Measurements from ENCODE around the gene PSMD9.
"Not testable (repeated sequence)": the region's sequence is repeated elsewhere in the genome, so short reads cannot be mapped to it uniquely, and the experiment has no call there.

PSMD9 gene

DNA sequence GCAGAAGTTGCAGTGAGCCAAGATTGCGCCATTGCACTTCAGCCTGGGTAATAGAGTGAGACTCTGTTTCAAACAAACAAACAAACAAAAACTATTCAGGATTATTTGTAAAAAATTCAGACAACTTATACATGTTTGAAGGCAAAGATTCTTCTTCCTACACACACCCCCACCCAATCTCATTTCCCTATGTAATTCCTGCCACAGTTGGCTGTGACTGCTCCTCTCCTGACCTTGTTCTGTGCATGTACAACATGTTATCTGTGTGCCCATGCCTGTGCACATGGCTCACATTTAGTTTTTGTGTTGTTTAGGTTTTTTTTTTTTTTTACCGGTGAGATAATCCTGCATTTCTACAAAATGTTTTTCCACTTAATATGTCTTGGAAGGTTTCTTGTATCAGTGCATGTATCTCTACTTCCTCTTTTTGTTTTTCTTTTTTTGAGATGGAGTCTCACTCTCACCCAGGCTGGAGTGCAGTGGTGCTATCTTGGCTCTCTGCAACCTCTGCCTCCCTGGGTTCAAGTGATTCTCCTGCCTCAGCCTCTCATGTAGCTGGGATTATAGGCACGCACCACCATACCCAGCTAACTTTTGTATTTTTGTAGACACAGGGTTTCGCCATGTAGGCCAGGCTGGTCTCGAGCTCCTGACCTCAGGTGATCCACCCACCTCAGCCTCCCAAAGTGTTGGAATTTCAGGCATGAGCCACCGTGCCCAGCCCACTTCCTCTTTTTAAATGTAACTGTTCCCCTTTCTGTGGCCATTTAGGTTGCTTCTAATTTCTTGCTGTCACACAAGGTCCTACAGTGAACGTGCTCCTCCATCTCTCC lies 38.5 kb downstream of the PSMD9 start:
- no peak for DNase-seq

DNA sequence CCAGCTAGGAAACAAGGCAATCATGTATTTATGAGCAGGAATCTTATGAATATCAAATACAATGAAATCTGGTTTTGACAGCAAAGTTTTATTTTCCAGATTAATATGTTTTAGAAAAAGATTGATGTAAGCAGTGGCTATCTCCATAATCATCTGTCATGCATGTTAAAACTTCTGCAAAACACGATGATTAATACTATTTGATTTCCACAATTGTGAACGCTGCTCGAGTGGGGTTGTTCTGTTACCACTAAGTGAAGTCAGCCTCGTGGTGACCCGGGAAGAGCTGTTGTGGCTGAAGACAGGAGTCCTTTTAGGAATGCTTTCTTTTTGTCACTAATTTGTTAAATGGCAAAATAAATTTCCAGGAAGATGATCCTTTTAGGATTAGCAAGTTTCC lies 39.2 kb downstream of the PSMD9 start:
- DNase-seq, result no peak

DNA sequence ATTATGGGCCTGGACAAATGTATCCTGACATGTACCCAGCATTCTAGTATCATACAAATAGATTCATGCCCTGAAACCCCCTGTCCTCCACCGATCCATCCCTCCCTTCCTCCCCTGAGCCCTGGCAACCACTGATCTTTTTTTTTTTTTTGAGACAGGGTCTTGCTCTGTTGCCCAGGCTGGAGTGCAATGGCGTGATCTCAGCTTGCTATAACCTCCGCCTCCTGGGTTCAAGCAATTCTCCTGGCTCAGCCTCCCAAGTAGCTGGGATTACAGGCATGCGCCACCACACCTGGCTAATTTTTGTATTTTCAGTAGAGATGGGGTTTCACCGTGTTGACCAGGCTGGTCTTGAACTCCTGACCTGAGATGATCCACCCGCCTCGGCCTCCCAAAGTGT lies 41.0 kb downstream of the PSMD9 start:
- not testable (repeated sequence) for DNase-seq

DNA sequence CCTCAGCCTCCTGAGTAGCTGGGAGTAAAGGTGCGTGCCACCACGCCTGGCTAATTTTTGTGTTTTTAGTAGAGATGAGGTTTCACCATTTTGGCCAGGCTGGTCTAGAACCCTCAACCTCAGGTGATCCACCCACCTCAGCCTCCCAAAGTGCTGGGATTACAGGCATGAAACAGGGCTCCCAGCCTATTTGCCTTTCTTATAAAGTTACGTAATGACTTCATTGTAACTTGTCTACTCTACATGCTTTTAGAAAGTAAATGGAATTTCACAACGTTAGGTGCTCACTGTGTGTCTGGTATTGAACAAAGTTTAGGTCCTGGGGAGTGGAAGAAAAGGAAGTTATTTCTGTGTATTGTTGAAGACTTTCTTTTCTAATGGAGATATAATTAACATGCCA lies 42.3 kb downstream of the PSMD9 start:
- no peak for DNase-seq

GRCh38 chr12:121932176-121932536 lies 43.6 kb downstream of the PSMD9 start:
- DNase-seq, result no peak

DNA sequence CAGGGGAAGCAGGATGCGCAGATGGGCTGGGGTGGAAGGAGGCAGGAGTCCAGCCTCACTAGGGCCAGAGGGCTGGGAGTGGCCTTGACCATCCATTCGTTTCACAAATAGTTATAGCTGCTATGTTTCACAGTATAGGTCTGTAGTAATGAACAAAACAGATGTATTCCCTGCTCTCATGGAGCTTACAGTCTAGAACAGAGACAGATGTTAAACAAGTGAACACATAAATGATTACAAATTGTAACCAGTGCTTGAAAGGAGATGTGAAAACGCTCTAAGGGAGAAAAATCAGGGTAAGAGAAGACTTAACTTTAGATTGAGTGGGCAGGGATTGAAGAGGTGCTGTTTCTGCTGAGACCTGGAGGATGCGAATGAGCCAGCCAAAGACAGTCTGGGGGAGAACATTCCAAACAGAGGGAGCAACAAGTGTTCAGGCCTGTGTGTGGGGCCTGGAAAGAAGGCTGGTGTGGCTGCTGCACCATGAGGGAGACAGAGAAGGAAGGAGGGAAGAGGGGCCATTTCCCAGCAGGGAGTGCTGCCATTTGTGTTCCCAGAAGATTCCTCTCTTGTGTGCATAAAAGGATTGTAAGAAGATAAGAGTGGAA lies 44.4 kb downstream of the PSMD9 start:
- no peak for DNase-seq

GRCh38 chr12:121933522-121934308 lies 45.1 kb downstream of the PSMD9 start:
- DNase-seq, result no peak

- DNase-seq, result no peak
These were observed 45.7 kb downstream of the PSMD9 start for GRCh38 chr12:121934309-121934664.

GRCh38 chr12:121937654-121938053 lies 49.1 kb downstream of the PSMD9 start:
- no peak for DNase-seq

DNA sequence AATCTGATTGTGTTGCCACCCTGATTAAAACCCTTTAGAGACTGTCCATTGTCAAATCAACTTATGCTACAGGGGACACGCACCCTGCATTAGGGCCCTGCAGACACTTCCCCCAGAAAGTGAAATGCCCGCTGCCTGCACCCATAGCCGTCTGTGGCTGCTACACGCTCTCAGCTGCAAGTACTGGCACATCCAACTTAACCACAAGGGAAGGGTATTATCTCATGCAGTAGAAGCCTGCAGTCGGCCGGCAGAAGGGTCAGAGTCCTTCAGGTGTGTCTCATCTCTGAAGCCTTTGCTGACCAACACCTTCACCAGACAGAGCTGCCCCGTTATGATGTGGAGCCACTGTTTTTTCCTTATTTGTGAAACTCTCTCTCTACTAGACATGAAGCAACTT lies 50.6 kb downstream of the PSMD9 start:
- DNase-seq, result no peak

- DNase-seq, result no peak
These were observed 51.6 kb downstream of the PSMD9 start for GRCh38 chr12:121939992-121940766.

DNA sequence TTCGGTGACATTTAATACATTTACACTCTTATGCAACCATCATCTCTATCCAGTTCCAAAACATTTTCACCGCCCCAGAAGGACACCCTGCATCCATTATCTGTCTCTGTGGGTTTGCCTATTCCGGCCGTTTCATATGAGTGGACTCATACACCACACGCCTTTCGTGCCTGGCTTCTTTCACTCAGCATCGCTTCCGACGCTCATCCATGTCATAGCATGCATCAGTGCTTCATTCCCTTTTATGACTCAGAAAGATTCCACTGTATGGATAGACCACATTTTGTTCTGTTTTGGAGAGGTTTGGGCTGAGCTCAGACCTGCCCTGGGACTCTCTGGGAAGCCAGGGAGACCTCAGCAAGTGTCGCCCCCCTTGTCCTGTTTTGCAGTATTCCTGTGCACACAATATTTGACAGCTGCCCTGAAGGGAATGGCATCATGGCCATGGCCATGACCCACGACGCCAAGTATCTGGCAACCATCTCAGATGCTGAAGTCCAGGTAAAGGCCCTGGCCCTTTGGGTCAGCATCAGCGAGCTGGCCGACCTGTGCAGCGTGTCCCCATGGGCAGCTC lies 53.6 kb downstream of the PSMD9 start:
- no peak for DNase-seq

DNA sequence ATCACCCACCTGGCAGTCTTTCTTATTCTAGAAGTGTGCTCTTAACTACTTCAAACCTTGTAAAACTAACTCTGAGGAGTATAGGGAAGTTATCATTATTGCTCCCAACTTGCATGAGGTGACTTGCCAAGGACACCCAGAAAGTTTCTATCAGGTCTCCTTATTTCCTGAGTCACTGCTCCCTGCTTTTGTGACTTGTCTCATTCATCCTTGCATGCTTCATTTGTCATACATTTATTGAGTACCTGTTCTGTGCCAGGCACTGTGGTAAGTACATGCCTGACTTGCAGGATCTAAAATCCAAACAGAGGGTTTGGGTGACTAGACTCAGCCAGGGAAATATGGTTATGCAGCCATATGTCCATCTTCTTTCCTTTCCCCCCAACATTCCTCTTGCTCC lies 55.3 kb downstream of the PSMD9 start:
- no peak for DNase-seq

DNA sequence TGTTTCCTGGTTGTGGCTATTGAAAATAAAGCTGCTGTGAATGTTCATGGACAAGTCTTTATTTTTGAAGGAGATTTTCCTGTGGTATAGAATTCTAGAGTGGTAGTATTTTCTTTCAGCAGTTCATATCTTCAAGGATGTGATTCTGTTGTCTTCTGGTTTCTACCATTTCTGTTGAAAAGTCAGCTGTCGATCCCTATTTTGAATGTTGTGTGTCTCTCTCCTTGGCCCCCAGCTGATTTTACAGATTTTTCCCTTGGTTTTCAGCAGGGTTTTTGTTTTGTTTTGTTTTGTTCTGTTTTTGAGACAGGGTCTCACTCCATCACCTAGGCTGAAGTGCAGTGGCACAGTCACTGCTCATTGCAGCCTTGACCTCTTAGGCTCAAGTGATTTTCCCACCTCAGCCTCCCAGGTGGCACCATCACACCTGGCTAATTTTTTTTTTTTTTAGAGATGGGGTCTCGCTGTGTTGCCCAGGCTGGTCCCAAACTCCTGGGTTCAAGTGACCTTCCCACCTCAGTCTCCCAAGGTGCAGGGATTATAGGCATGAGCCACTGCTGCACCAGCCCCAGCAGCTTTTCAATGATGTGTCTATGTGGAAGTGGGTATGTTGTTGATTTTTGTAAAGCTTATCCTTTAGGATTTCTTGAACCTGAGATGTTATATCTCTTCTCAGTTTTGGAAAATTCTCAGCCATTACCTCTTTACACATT lies 57.9 kb downstream of the PSMD9 start:
- DNase-seq, result no peak

DNA sequence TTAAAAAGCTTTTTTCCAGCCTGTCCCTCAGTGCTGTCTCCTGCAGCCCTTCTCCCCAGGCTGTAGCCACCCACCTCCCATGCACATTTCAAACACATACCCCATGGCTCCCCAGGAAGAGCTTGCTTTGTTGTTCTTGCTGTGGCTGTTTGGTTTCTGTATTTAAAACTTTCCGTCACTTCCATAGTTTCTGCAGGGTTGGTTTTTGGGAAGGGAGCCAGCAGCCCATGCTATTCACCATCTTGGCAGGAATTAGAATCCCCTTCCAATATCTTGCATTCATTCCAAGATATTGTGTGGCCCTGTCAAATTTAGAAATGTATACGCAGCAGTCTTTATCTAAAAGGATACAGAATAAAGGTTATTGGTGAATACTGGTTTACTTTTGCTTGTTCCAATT lies 59.4 kb downstream of the PSMD9 start:
- peak in 1 of 2 experiments; percentile 7 for DNase-seq

DNA sequence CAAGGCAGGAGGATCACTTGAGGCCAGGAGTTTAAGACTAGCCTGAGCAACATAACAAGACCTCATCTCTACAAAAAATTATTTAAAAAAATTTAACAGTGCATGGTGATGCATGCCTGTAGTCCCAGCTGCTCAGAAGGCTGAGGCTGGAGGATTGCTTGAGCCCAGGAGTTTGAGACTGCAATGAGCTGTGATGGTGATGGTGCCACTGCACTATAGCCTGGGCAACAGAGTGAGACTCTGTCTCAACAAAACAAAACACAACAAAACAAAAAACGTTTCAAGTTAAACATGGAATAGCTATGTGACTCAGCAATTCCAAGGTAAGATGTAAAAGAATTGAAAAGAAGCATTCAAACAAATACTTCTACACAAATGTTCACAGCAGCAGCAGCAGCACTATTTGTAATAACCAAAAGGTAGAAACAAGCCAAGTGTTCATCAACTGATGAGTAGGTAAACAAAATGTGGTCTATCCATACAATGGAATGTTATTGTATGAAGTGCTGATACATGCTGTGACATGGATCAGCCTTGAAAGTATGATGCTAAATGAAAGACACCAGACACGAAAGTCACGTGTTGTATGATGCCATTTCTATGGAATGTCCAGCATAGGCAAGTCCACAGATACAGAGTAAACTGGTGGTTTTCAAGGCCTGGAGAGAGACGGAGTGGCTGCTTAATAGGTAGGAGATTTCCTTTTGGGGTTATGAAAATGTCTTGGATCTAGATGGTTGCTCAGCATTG lies 61.2 kb downstream of the PSMD9 start:
- no peak for DNase-seq

GRCh38 chr12:121953117-121953692 lies 64.6 kb downstream of the PSMD9 start:
- DNase-seq, result no peak

DNA sequence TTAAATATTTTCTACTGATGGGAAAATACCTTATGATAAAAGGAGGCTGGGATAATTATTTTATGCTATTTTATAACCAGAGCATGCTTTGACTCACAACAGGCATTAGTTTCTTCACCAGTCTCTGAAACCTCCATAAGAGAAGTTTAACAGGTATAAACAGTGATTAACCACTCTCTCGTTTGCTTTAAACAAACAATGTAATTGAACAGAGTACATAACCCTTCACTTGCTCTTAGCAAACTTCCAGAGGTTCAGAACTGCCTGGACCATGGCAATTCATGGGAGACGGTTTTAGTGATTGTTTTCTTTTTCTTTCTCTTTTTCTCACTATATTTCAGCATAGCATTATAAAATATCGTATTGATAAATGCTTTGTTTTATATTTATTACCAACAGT lies 65.1 kb downstream of the PSMD9 start:
- DNase-seq, result no peak

- DNase-seq, result no peak
These were observed 67.0 kb downstream of the PSMD9 start for GRCh38 chr12:121955258-121956237.
